ENCODE data around the gene ZNF385D. TPM values are rescaled to one million over a fixed set of nuclear protein-coding genes. Genes with fewer than 3 reads are reported as not detected.

Gene ZNF385D
- polyA plus RNA-seq, 1 of the 3 experiments (the other 2 are of a cell fraction), result 1.8 TPM

DNA sequence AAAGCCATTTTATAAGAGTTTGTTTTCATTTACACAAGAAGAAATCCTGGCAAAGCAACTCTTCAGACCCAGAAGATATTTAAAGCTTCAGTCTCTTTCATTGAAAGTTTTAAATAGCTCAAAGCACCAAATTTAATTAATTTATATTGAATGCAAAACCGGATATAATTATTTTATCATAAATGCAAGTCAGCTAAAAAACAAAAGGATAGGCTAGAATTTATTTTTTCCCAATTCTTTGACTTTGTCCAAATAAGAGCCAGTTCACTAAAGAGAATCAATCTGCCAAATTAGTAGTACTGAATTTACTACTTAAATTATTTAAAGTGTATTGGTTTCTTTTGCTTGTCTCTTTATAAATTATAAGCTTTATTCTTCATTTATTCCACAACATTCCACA is 101.5 kb downstream of the ZNF385D start (continued):
- no peak for TF ChIP-seq SMC3 (IDR thresholded peaks at IDR 0.05; ENCODE audit: low read depth, low read length)
- TF ChIP-seq, protein P1, sequence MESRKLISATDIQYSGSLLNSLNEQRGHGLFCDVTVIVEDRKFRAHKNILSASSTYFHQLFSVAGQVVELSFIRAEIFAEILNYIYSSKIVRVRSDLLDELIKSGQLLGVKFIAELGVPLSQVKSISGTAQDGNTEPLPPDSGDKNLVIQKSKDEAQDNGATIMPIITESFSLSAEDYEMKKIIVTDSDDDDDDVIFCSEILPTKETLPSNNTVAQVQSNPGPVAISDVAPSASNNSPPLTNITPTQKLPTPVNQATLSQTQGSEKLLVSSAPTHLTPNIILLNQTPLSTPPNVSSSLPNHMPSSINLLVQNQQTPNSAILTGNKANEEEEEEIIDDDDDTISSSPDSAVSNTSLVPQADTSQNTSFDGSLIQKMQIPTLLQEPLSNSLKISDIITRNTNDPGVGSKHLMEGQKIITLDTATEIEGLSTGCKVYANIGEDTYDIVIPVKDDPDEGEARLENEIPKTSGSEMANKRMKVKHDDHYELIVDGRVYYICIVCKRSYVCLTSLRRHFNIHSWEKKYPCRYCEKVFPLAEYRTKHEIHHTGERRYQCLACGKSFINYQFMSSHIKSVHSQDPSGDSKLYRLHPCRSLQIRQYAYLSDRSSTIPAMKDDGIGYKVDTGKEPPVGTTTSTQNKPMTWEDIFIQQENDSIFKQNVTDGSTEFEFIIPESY (IDR thresholded peaks at IDR 0.05; ENCODE audit: borderline replicate concordance, low read depth), result no peak

DNA sequence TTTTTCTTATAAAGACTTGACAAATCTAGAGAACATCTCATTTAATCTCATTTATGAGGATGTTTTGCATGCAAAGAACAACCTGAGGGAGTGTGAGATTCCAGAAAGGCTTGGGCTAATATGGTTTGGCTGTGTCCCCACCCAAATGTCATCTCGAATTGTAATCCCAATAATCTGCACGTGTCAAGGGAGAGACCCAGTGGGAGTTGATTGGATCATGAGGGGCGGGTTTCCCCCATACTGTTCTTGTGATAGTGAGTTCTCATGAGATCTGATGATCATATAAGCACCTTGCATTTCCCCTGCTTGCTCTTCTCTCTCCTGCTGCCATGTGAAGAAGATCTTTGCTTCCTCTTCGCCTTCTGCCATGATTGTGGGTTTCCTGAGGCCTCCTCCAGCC is 103.0 kb downstream of the ZNF385D start:
- no peak overlapping the region for H3K4me3 ChIP-seq (ENCODE audit: low read depth in 2 of 2, low read length in 1 of 2)
- H3K36me3 ChIP-seq (replicated peaks in 1 of 2; ENCODE audit: control insufficient read depth in 1 of 2, insufficient read depth in 2 of 2, low read length in 1 of 2), result no peaks in the 10 kb centered on the region
- POLR2A ChIA-PET, result no interaction called here

DNA sequence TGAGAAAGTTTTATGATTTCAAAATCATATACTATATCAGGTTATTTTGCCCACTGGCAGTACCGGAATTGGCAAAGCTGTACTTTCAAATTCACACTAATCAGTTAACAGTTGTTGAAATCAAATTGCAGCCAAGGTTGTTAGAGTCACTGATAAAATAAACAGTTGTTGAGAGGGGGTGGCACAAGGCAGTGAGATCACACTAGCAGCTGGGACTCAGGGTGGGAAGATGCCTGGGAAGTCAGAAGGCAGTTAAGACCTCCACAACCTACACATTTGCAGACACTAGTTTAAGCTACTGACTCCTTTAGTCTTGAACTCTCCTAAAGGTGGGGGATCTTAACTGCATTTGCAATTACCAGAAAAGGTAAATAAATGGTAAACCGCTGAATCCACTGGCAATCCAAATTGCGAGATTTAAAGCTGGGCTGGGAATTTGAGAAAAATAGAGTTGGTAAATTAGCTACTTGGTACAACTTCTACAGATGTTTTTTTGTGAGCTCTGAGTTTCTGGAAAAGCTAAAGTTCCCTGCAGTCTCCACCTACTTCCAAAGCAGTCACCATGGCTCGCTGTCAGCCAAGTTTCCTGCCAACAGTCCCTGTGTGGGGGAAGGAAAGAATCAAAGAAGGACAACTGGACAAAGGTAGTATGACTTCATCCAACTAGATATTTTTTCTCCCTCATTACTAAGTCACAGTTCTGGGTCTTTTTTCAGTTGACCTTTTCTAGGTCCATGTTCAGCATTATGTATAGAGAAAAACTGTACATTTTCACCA is 105.7 kb downstream of the ZNF385D start:
- no peaks in the 10 kb centered on the region for H3F3A ChIP-seq (replicated peaks; ENCODE audit: insufficient read depth)
- H3K27ac ChIP-seq (ENCODE audit: low read depth in 2 of 2, low read length in 1 of 2), result no peak overlapping the region
- peak; percentile 5 for DNase-seq
- no peaks in the 10 kb centered on the region for H3K9me2 ChIP-seq
- no peaks in the 10 kb centered on the region for H3K79me2 ChIP-seq (ENCODE audit: insufficient read depth)
- H3K4me1 ChIP-seq (ENCODE audit: control insufficient read depth in 1 of 2, insufficient read depth in 2 of 2, low read depth in 1 of 2, low read length in 1 of 2), result peaks cover 0 to 3% of the 10 kb centered on the region in 2 experiments; a peak in 2 of 4 replicates
- no peaks in the 10 kb centered on the region for H3K27me3 ChIP-seq (ENCODE audit: insufficient read depth)
- 0 out of 2 replicates have a peak overlapping the region, but pooled peaks have one; percentile 45 for H2AFZ ChIP-seq (ENCODE audit: low read depth)
- no peaks in the 10 kb centered on the region for H4K20me1 ChIP-seq (ENCODE audit: insufficient read depth)
- TF ChIP-seq NFIC (IDR thresholded peaks at IDR 0.05; ENCODE audit: borderline replicate concordance), result 0 out of 2 replicates have a peak, but pooled peaks have one; percentile 6
- TF ChIP-seq FOXJ3 (CRISPR knock-in tag; IDR thresholded peaks at IDR 0.05), result no peak
- 84% methylated on average over 4 of the region's 4 CpGs for WGBS (ENCODE audit: low lambda C conversion rate)
- H3K9ac ChIP-seq, result no peak overlapping the region
- H3K4me2 ChIP-seq, result no peak overlapping the region
- H3K4me3 ChIP-seq (ENCODE audit: low read depth in 2 of 2, low read length in 1 of 2), result no peak overlapping the region
- CTCF ChIA-PET, result interaction anchor here (0.9 to 1.1 kb wide), 2 partner anchors 9 to 107 kb away, joined by 3 read pairs; no protein-coding TSS in a partner anchor
- POLR2A ChIA-PET, result no interaction called here
- H3K36me3 ChIP-seq (replicated peaks in 1 of 2; ENCODE audit: control insufficient read depth in 1 of 2, insufficient read depth in 2 of 2, low read length in 1 of 2), result no peaks in the 10 kb centered on the region
- no peaks in the 10 kb centered on the region for H3K9me3 ChIP-seq

More for the DNA sequence above, 103.0 kb downstream of the ZNF385D start:
- TF ChIP-seq NFIC (IDR thresholded peaks at IDR 0.05; ENCODE audit: borderline replicate concordance) (no peak), EZH2phosphoT487 (IDR thresholded peaks at IDR 0.05; ENCODE audit: borderline replicate concordance, low read depth) (no peak)
- TF ChIP-seq, protein P2, sequence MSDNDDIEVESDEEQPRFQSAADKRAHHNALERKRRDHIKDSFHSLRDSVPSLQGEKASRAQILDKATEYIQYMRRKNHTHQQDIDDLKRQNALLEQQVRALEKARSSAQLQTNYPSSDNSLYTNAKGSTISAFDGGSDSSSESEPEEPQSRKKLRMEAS (IDR thresholded peaks at IDR 0.05; ENCODE audit: low read depth), result no peak
- DNase-seq, result no peak
- Histone ChIP-seq H3K79me2 (ENCODE audit: insufficient read depth) (no peaks in the 10 kb centered on the region), H3K27me3 (ENCODE audit: insufficient read depth) (no peaks in the 10 kb centered on the region), H3K4me2 (no peak overlapping the region), H2AFZ (ENCODE audit: low read depth) (no peak overlapping the region), H3F3A (replicated peaks; ENCODE audit: insufficient read depth) (no peaks in the 10 kb centered on the region), H3K9me3 (no peaks in the 10 kb centered on the region), H3K9me2 (no peaks in the 10 kb centered on the region), H4K20me1 (ENCODE audit: insufficient read depth) (no peaks in the 10 kb centered on the region), H3K4me1 (ENCODE audit: control insufficient read depth in 1 of 2, insufficient read depth in 2 of 2, low read depth in 1 of 2, low read length in 1 of 2) (peaks cover 0 to 3% of the 10 kb centered on the region in 2 experiments; a peak in 2 of 4 replicates), H3K27ac (ENCODE audit: low read depth in 2 of 2, low read length in 1 of 2) (no peak overlapping the region), H3K9ac (no peak overlapping the region)
- 79% methylated on average over 4 of the region's 4 CpGs for WGBS (ENCODE audit: low lambda C conversion rate)
- CTCF ChIA-PET, result no interaction called here

Data from SK-N-SH (cell line).